ENCODE measurements around the gene PPFIBP1.

PPFIBP1 gene

GRCh38 chr12:27549801-27550652, 26.0 kb downstream of the PPFIBP1 start:
- Histone ChIP-seq H3K79me1 (ENCODE audit: low read length) (no peaks in the 10 kb centered on the region), H4K12ac (ENCODE audit: low read depth, low read length) (no peak overlapping the region), H2AK5ac (ENCODE audit: low read length) (no peak overlapping the region), H3K18ac (ENCODE audit: low read length) (no peak overlapping the region), H4K91ac (ENCODE audit: low read depth, low read length) (no peak overlapping the region), H2AFZ (ENCODE audit: insufficient read depth, low read length, poor library complexity) (peak overlapping the region; percentile 6), H3K27me3 (ENCODE audit: insufficient read depth, low read length) (no peaks in the 10 kb centered on the region), H2BK120ac (ENCODE audit: insufficient read depth, low read length, poor library complexity) (no peak overlapping the region), H4K8ac (ENCODE audit: low read depth, low read length) (no peak overlapping the region), H3K4me2 (ENCODE audit: low read length) (no peak overlapping the region), H3K23ac (ENCODE audit: low read length) (no peak overlapping the region), H2BK5ac (ENCODE audit: low read depth, low read length, poor library complexity) (no peak overlapping the region), H3K4ac (ENCODE audit: low read depth, low read length) (peak overlapping the region; percentile 80), H3K27ac (ENCODE audit: low read depth, low read length) (no peak overlapping the region), H2BK12ac (ENCODE audit: low read length) (peak overlapping the region; percentile 67), H3K4me1 (ENCODE audit: control insufficient read depth in 1 of 2, insufficient read depth in 2 of 2, low read length in 2 of 2) (peaks cover 27 to 28% of the 10 kb centered on the region in 2 experiments), H3K4me3 (ENCODE audit: low read depth, low read length) (no peak overlapping the region), H3K79me2 (ENCODE audit: control insufficient read depth, insufficient read depth, low read length, poor library complexity) (peaks cover 12% of the 10 kb centered on the region), H3K9me3 (ENCODE audit: insufficient read depth, low read depth, low read length) (no peaks in the 10 kb centered on the region), H3K9ac (ENCODE audit: low read length) (no peak overlapping the region), H3K36me3 (ENCODE audit: control insufficient read depth in 1 of 2, insufficient read depth in 2 of 2, low read length in 2 of 2) (peaks cover 3 to 7% of the 10 kb centered on the region in 2 experiments), H3K14ac (ENCODE audit: low read length) (no peak overlapping the region)
- DNase-seq = peak; percentile 88 to 97
- WGBS (ENCODE audit: extremely low coverage, insufficient coverage, insufficient read length) = no CpG with 5 or more reads among the region's 12 CpGs

GRCh38 chr12:27550653-27550975, 26.6 kb downstream of the PPFIBP1 start:
- no CpG with 5 or more reads among the region's 4 CpGs for WGBS (ENCODE audit: extremely low coverage, insufficient coverage, insufficient read length)
- DNase-seq = no peak
- no peak overlapping the region for H4K12ac ChIP-seq (ENCODE audit: low read depth, low read length)

DNA sequence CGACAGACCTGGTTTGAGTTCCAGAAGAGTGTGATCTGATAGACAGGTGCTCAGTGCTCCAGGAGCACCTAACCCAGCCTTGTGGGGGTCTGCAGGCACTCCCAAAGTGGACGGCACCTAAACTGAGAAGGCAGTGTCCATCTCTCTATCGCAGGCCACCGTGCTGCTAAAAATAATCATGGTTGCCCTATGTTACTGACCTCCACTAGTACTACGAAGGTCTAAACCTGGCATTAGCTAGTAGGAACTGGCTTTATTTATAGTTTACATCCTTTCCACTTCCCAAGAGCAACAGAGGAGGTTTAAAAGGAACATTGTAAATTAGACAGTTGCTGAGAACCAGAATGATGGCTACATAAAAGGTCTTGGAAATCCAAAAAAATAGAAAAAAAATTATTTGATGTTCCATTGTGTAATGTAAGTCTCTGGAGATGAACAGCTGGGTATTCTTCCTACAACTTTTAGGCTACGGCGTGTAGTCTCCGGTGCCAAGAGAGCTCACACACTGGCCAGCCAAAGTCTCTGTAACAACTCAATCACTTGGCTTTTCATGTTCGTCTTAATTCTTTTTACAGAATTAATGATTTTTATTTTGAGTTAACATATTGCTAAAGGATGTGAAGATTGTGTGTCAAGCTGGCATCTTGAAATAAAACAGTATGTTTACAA, 27.3 kb downstream of the PPFIBP1 start:
- WGBS (ENCODE audit: extremely low coverage, insufficient coverage, insufficient read length) = no CpG with 5 or more reads among the region's 9 CpGs
- Histone ChIP-seq H3K4ac (ENCODE audit: low read depth, low read length) (peak overlapping the region; percentile 82), H3K79me2 (ENCODE audit: control insufficient read depth, insufficient read depth, low read length, poor library complexity) (peaks cover 10% of the 10 kb centered on the region), H3K36me3 (ENCODE audit: control insufficient read depth in 1 of 2, insufficient read depth in 2 of 2, low read length in 2 of 2) (peaks cover 3 to 7% of the 10 kb centered on the region in 2 experiments), H4K91ac (ENCODE audit: low read depth, low read length) (no peak overlapping the region), H2BK120ac (ENCODE audit: insufficient read depth, low read length, poor library complexity) (no peak overlapping the region), H4K12ac (ENCODE audit: low read depth, low read length) (no peak overlapping the region), H3K23ac (ENCODE audit: low read length) (no peak overlapping the region), H3K14ac (ENCODE audit: low read length) (no peak overlapping the region), H3K4me2 (ENCODE audit: low read length) (no peak overlapping the region), H2AFZ (ENCODE audit: insufficient read depth, low read length, poor library complexity) (no peak overlapping the region), H3K4me1 (ENCODE audit: control insufficient read depth in 1 of 2, insufficient read depth in 2 of 2, low read length in 2 of 2) (peaks cover 22 to 29% of the 10 kb centered on the region in 2 experiments), H2AK5ac (ENCODE audit: low read length) (no peak overlapping the region), H3K4me3 (ENCODE audit: low read depth, low read length) (no peak overlapping the region), H3K9ac (ENCODE audit: low read length) (no peak overlapping the region), H3K9me3 (ENCODE audit: insufficient read depth, low read depth, low read length) (no peaks in the 10 kb centered on the region), H3K27ac (ENCODE audit: low read depth, low read length) (no peak overlapping the region), H3K27me3 (ENCODE audit: insufficient read depth, low read length) (no peaks in the 10 kb centered on the region), H4K8ac (ENCODE audit: low read depth, low read length) (no peak overlapping the region), H2BK12ac (ENCODE audit: low read length) (no peak overlapping the region), H2BK5ac (ENCODE audit: low read depth, low read length, poor library complexity) (no peak overlapping the region), H3K18ac (ENCODE audit: low read length) (peak overlapping the region; percentile 40), H3K79me1 (ENCODE audit: low read length) (no peaks in the 10 kb centered on the region)
- no peak for DNase-seq

More at GRCh38 chr12:27550653-27550975, 26.6 kb downstream of the PPFIBP1 start:
- Histone ChIP-seq H3K79me1 (ENCODE audit: low read length) (no peaks in the 10 kb centered on the region), H2BK120ac (ENCODE audit: insufficient read depth, low read length, poor library complexity) (no peak overlapping the region), H3K36me3 (ENCODE audit: control insufficient read depth in 1 of 2, insufficient read depth in 2 of 2, low read length in 2 of 2) (peaks cover 3 to 7% of the 10 kb centered on the region in 2 experiments), H4K91ac (ENCODE audit: low read depth, low read length) (no peak overlapping the region), H2BK12ac (ENCODE audit: low read length) (no peak overlapping the region), H2AFZ (ENCODE audit: insufficient read depth, low read length, poor library complexity) (no peak overlapping the region), H4K8ac (ENCODE audit: low read depth, low read length) (no peak overlapping the region), H3K18ac (ENCODE audit: low read length) (no peak overlapping the region), H3K23ac (ENCODE audit: low read length) (no peak overlapping the region), H2AK5ac (ENCODE audit: low read length) (no peak overlapping the region), H3K4ac (ENCODE audit: low read depth, low read length) (no peak overlapping the region), H3K27me3 (ENCODE audit: insufficient read depth, low read length) (no peaks in the 10 kb centered on the region), H3K14ac (ENCODE audit: low read length) (no peak overlapping the region), H3K4me1 (ENCODE audit: control insufficient read depth in 1 of 2, insufficient read depth in 2 of 2, low read length in 2 of 2) (peaks cover 23 to 28% of the 10 kb centered on the region in 2 experiments), H3K4me2 (ENCODE audit: low read length) (no peak overlapping the region), H3K79me2 (ENCODE audit: control insufficient read depth, insufficient read depth, low read length, poor library complexity) (peaks cover 12% of the 10 kb centered on the region), H2BK5ac (ENCODE audit: low read depth, low read length, poor library complexity) (no peak overlapping the region), H3K9me3 (ENCODE audit: insufficient read depth, low read depth, low read length) (no peaks in the 10 kb centered on the region), H3K9ac (ENCODE audit: low read length) (no peak overlapping the region), H3K27ac (ENCODE audit: low read depth, low read length) (no peak overlapping the region), H3K4me3 (ENCODE audit: low read depth, low read length) (no peak overlapping the region)

- no peak overlapping the region for H2BK120ac ChIP-seq (ENCODE audit: insufficient read depth, low read length, poor library complexity)
- no peak overlapping the region for H3K4me2 ChIP-seq (ENCODE audit: low read length)
- H3K9me3 ChIP-seq (ENCODE audit: insufficient read depth, low read depth, low read length) = no peaks in the 10 kb centered on the region
- no peak overlapping the region for H4K91ac ChIP-seq (ENCODE audit: low read depth, low read length)
- H2BK5ac ChIP-seq (ENCODE audit: low read depth, low read length, poor library complexity) = no peak overlapping the region
- no peak overlapping the region for H2AFZ ChIP-seq (ENCODE audit: insufficient read depth, low read length, poor library complexity)
- H4K8ac ChIP-seq (ENCODE audit: low read depth, low read length) = no peak overlapping the region
- H3K23ac ChIP-seq (ENCODE audit: low read length) = no peak overlapping the region
- H3K9ac ChIP-seq (ENCODE audit: low read length) = no peak overlapping the region
- no peak overlapping the region for H3K4me3 ChIP-seq (ENCODE audit: low read depth, low read length)
- H3K18ac ChIP-seq (ENCODE audit: low read length) = peak overlapping the region; percentile 44
- no peak overlapping the region for H2AK5ac ChIP-seq (ENCODE audit: low read length)
- H3K79me2 ChIP-seq (ENCODE audit: control insufficient read depth, insufficient read depth, low read length, poor library complexity) = peaks cover 10% of the 10 kb centered on the region
- H3K27ac ChIP-seq (ENCODE audit: low read depth, low read length) = no peak overlapping the region
- H4K12ac ChIP-seq (ENCODE audit: low read depth, low read length) = no peak overlapping the region
- no CpG with 5 or more reads among the region's 6 CpGs for WGBS (ENCODE audit: extremely low coverage, insufficient coverage, insufficient read length)
- no peak overlapping the region for H3K14ac ChIP-seq (ENCODE audit: low read length)
- peaks cover 22 to 31% of the 10 kb centered on the region in 2 experiments for H3K4me1 ChIP-seq (ENCODE audit: control insufficient read depth in 1 of 2, insufficient read depth in 2 of 2, low read length in 2 of 2)
- H3K36me3 ChIP-seq (ENCODE audit: control insufficient read depth in 1 of 2, insufficient read depth in 2 of 2, low read length in 2 of 2) = peaks cover 3 to 7% of the 10 kb centered on the region in 2 experiments
- no peaks in the 10 kb centered on the region for H3K79me1 ChIP-seq (ENCODE audit: low read length)
- H3K27me3 ChIP-seq (ENCODE audit: insufficient read depth, low read length) = no peaks in the 10 kb centered on the region
- peak overlapping the region; percentile 33 for H2BK12ac ChIP-seq (ENCODE audit: low read length)
- no peak for DNase-seq
- peak overlapping the region; percentile 93 for H3K4ac ChIP-seq (ENCODE audit: low read depth, low read length)
Observed at GRCh38 chr12:27552235-27552634, 28.2 kb downstream of the PPFIBP1 start.

All from trophoblast cell (in vitro differentiated cells and primary cell).